ENCODE data around the gene ZNF586.
A peak's percentile ranks its signal among the peaks of the same experiment; 100 is the strongest.
"Not testable (repeated sequence)": the region's sequence is repeated elsewhere in the genome, so short reads cannot be mapped to it uniquely, and the experiment has no call there.

Gene ZNF586

GRCh38 chr19:57800696-57801095 lies 31.2 kb downstream of the ZNF586 start:
- no peak for DNase-seq

- DNase-seq: no peak
Measured at GRCh38 chr19:57802269-57802668, 32.8 kb downstream of the ZNF586 start.

- peak; percentile 46 for DNase-seq
Measured at GRCh38 chr19:57803265-57803593, 33.8 kb downstream of the ZNF586 start.

DNA sequence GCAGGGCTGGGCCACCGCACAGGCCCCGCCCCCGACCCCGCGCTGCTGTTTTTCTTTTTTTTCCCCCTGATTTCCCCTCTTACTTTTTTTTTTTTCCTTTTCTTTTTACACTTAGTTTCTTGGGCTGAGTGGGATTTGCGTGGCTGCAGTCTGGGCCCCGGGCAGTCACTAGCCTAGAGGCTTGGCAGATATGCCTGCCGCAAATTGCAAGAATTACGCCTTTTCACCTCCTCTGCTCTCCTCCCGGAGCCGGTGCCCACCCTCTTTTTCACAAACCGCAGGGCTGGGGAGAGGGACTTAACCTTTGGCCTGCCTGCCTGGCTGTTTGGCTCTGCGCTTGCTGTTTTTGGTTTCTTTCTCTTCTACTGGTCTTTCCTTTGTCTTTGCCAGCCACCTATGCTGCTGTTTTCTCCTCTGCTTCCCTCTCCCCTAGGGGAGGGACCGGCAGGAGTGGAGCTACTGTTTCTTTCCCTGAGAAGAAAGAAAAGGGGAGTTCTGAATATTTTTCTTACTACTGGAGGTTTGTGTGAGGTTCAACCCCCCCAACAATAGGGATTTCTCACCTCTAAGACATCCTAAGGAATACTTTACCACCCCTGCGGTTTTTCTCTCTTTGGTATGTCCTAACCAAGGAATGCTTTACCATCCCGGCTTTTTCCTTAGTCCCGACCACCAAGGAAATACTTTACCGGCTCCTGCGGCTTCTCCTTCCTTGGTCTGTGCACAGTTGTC lies 34.3 kb downstream of the ZNF586 start:
- peak; percentile 46 for DNase-seq

GRCh38 chr19:57807541-57807940 lies 38.1 kb downstream of the ZNF586 start:
- DNase-seq: no peak

DNA sequence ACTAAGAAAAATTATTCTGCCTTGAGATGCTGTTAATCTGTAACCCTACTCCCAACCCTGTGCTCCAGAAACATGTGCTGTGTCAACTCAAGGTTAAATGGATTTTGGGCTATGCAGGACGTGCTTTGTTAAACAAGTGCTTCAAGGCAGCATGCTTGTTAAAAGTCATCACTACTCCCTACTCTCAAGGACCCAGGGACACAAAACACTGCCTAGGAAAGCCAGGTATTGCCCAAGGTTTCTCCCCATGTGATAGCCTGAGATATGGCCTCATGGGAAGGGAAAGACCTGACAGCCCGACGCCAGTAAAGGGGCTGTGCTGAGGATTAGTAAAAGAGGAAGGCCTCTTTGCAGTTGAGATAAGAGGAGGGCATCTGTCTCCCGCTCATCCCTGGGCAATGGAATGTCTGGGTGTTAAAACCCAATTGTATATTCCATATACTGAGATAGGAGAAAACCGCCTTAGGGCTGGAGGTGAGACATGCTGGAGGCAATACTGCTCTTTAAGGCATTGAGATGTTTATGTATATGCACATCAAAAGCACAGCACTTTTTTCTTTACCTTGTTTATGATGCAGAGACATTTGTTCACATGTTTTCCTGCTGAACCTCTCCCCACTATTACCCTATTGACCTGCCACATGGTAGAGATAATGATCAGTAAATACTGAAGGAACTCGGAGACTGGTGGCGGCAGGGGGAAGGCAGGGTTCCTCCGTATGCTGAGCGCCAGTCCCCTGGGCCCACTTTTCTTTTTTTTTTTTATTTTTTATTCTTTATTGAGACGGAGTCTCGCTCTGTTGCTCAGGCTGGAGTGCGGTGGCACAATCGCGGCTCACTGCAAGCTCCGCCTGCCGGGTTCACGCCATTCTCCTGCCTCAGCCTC lies 41.2 kb downstream of the ZNF586 start:
- DNase-seq: not testable (repeated sequence)

DNA sequence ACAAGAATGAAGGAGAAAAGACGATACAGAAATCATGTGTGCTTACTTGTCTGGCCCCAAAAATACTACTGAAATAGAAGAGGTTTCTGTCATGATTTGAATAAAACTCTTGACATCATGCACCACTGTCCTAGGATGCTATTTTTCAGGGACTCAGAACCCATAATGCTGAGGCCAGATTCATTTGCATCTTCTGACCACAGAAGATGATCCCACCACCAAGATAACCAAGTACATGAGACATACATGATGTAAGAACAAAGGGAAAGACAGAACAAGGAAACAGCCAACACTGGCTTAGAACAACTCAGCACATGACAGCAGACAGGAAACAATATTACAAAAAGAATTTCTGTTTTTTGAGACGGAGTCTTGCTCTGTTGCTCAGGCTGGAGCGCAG lies 42.8 kb downstream of the ZNF586 start:
- DNase-seq: no peak

- not testable (repeated sequence) for DNase-seq
Measured at GRCh38 chr19:57812975-57813820, 43.7 kb downstream of the ZNF586 start.

DNA sequence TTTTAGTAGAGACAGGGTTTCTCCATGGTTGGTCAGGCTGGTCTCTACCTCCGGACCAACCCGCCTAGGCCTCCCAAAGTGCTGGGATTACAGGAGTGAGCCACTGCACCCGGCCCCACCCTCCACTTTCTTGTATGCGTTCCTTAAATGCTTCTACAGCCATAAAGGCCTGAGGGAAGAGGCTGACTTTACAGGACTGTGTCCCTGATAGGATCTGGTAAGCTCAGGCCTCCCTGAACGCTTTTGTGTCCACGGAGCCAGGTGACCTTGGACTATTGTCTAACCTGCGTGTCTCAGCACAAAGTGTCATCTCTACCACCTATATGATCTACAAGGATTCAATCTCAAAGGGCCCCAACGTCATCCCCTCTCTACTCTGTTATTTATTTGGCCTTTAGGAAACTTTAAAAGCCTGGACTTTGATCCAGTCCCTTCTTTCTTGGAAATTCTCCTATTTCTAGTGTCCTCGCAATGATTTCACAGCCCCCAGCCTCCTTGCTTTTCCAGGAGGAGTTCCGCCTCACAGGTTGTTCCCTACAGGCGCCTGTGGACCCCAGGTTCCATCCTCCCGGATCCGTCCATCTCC lies 44.5 kb downstream of the ZNF586 start:
- DNase-seq: no peak

- peak; percentile 96 for DNase-seq
Measured at GRCh38 chr19:57814505-57815246, 45.2 kb downstream of the ZNF586 start, which contains the start of gene ZNF552. Gene ZNF552 (minus strand): TSS chr19:57814913. CDS start chr19:57814743, 170 bp downstream.

- DNase-seq: no peak
Measured at GRCh38 chr19:57815247-57816075, 46.0 kb downstream of the ZNF586 start.

DNA sequence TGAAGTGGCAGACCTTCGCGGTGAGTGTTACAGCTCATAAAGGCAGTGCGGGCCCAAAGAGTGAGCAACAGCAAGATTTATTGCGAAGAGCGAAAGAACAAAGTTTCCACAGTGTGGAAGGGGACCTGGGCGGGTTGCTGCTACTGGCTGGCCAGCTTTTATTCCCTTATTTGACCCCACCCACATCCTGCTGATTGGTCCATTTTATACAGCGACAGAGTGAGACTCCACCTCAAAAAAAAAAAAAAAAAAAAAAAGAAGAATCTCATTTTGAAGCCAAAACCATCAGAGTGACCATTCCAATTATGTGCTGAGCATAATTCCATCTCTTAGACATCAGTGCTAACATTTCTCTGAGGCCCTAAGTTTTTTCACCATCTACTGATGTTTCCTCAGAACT lies 47.2 kb downstream of the ZNF586 start:
- no peak for DNase-seq

DNA sequence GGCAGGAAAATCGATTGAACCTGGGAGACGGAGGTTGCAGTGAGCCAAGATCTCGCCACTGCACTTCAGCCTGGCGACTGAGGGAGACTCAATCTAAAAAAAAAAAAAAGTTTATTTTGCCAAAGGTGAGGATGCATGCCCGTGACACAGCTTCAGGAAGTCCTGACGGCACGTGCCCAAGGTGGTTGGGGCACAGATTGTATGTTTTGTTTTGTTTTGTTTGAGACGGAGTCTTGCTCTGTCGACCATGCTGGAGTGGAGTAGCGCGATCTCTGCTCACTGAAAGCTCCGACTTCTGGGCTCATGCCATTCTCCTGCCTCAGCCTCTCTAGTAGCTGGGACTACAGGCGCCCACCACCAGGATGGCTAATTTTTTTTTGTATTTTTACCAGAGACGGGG lies 48.5 kb downstream of the ZNF586 start:
- no peak for DNase-seq

DNA sequence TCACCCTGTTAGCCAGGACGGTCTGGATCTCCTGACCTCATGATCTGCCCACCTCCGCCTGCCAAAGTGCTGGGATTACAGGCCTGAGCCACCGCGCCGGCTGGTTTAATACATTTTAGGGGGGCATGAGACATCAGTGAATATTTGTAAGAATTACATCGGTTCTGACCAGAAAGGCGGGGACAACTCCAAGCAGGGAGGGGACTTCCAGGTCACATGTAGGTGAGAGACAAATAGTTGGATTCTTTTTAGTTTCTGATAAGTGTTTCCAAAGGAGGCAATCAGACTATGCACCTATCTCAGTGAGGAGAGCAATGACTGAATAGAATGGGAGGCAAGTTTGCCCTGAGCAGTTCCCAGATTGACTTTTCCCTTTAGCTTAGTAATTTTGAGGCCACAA lies 48.9 kb downstream of the ZNF586 start:
- no peak for DNase-seq

DNA sequence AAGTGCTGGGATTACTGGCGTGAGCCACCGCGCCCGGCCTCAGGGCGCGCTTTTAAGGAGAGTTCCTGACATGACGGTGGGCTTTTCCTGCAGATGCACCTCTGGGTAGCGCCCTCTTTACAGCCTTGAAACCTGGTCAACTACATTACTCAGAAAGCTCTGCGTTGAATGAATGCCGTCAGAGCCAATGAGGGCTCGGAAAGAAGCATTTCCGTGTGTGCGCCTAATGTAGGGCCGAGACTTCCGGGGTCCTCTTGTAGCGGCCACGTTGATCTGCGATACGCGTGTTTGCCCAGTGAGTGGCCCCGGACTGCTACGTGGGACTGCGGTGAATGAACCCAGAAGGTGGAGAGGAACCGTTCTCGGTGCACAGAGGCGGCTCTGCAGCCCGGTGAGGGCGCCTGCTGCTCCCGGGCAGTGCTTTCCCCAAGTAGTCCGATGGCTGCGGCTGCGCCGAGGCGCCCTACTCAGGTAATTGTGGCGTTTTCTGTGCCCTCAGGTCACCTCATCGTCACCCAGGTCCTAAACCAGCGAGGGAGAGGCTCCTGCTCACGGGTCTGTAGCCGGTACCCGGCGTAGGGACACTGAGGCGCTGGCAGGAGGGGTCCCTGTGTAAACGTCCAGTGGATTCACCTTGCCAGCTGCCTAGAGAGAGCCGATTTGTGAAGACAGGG lies 50.1 kb downstream of the ZNF586 start:
- DNase-seq: peak; percentile 96

DNA sequence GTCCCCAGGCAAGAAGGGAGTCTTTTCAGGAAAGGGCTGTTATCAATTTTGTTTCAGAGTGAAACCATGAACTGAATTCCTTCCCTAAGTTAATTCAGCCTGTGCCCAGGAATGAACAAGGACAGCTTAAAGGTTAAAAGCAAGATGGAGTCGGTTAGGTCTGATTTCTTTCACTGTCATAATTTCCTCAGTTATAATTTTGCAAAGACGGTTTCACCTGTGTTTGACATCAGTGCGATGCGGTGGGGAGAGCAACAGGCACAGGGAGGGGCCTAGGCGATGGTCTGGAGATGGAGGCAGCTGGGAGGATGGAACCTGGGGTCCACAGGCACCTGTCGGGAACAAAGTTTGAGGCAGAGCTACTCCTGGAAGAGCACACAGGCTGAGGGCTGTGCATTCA lies 51.1 kb downstream of the ZNF586 start:
- DNase-seq: no peak

GRCh38 chr19:57821095-57821494 lies 51.6 kb downstream of the ZNF586 start:
- DNase-seq: not testable (repeated sequence)

DNA sequence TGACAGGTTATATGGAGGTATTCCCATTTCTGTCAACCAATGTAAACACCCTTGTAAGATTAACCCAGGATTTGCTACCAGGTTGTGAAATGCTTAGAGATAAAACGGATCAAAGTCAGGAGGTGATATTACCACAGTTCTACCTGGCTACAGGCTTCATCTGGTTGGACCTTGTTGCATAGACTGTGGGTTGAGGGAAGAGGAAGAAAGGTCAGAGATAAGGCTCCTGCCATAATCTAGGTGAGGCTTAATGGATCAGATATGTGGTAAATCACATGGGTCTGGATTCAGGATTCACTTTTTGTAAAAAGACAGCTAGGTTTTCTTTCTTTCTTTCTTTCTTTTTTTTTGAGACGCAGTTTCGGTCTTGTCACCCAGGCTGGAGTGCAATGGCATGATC lies 52.0 kb downstream of the ZNF586 start:
- not testable (repeated sequence) for DNase-seq

DNA sequence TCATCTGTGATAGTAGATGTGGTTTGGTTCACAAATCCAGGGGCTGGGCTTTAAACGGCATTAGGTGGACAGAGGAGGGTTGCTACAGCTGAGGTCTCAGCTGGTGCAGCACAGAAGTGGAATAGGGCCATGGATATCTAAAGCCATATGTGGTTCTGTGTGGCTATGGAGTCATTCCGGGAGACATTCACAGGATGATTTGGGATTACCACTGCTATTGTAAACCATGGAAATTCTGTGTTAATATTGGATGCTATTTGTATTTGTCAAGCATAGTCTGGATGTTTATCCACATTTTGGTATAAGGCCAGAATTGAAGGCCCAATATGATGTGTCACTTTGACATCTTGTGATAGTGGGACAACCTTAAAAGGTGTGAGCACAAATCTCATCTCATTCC lies 53.7 kb downstream of the ZNF586 start:
- DNase-seq: not testable (repeated sequence)

GRCh38 chr19:57823608-57824007 lies 54.1 kb downstream of the ZNF586 start:
- DNase-seq: not testable (repeated sequence)

DNA sequence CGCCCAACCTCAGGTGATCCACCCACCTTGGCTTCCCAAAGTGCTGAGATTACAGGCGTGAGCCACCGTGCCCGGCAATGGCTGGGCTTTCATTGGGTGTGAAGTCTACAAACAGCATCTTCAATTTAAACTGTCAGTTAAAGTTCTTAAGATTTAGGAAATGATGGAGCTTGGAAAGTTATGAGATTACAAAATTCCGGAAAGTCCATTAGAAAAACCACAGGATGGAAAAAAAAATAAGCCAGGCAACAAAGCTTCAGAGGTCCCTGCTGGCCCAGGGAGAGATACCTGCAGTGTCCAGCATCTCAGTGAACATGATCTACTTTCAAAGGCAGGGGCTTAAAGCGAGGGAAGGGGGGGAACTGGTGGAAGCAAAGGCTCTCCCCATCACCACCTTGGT lies 56.0 kb downstream of the ZNF586 start:
- DNase-seq: no peak
